Measurements from ENCODE around the gene SYNRG. TPM values are rescaled to one million over a fixed set of nuclear protein-coding genes. Genes with fewer than 3 reads are reported as not detected.

Gene SYNRG
- total and polyA plus RNA-seq, 2 of the 13 experiments (the other 11 are each of a cell fraction or from before 2014, with no cell fraction given): 7.3 to 8.7 TPM

GRCh38 chr17:37488607-37489196 is 120.5 kb downstream of the SYNRG start (continued):
- TF ChIP-seq ZBTB43 (CRISPR knock-in tag; conservative IDR thresholded peaks at IDR 0.05) (no peak), ZBTB40 (IDR thresholded peaks at IDR 0.05) (no peak), ZBTB40 (CRISPR knock-in tag; IDR thresholded peaks at IDR 0.05) (no peak), BCL3 (CRISPR knock-in tag; IDR thresholded peaks at IDR 0.05) (no peak), ZNF382 (CRISPR knock-in tag; IDR thresholded peaks at IDR 0.05; ENCODE audit: borderline replicate concordance) (no peak), MXD1 (CRISPR knock-in tag; IDR thresholded peaks at IDR 0.05) (no peak; the same call in 1 of the 2 replicates), FOXP4 (CRISPR knock-in tag; IDR thresholded peaks at IDR 0.05) (no peak; the same call in 1 of the 2 replicates), ZNF75D (CRISPR knock-in tag; IDR thresholded peaks at IDR 0.05; ENCODE audit: borderline replicate concordance) (no peak)

Measured in HepG2 (cell line).